ENCODE measurements around the gene COL27A1. TPM values are rescaled to one million over a fixed set of nuclear protein-coding genes. Genes with fewer than 3 reads are reported as not detected.
A peak's percentile ranks its signal among the peaks of the same experiment; 100 is the strongest.

The COL27A1 gene
- total RNA-seq, 1 donor from 2014 or later = 8.0 TPM

Small RNA genes lying within 50 kb of the gene (microRNA-seq; reads per million reads assigned to microRNA genes)
- gene MIR455 = 653 reads per million, percentile 80 among the genes with 10 or more reads in this experiment

Other genes with a start within 250 kb of the COL27A1 start
- gene AMBP, start 77.2 kb upstream of the COL27A1 start, total RNA-seq = 0.51 TPM
- gene KIF12, start 56.2 kb upstream of the COL27A1 start, total RNA-seq = not detected
- gene ORM1, start 167.6 kb downstream of the COL27A1 start, total RNA-seq = 1.2 TPM
- not detected for gene ORM2, start 174.3 kb downstream of the COL27A1 start, total RNA-seq
- 4.6 TPM for gene AKNA, start 232.4 kb downstream of the COL27A1 start, total RNA-seq

Measured in Right ventricle myocardium superior (tissue), 1 donor.